Right lobe of liver (tissue), 4 donors: ENCODE data around the gene TNFSF15.

Source experiments
- CTCF ChIP-seq, 4 donors: fragments of 200-600 bp in 3 of 4; fragments of 450-650 bp in 1 of 4; IDR thresholded peaks; one replicate each; pipeline versions ENCODE4 v1.5.1 to v1.8.0; 2016 to 2022; ENCODE audit warnings: antibody characterized with exemption in 4 of 4, mild to moderate bottlenecking in 2 of 4
- POLR2A ChIP-seq: fragments of 450-650 bp; IDR thresholded peaks from one replicate; pipeline ENCODE4 v1.6.1; 2017; ENCODE audit warnings: antibody characterized with exemption, mild to moderate bottlenecking
- donor health status: DM: no; HTN: no; CAD: no.
- donor health status: DM: no; HTN: no; CAD: no.
- donor health status: DM: no; HTN: yes; CAD: no.

DNA sequence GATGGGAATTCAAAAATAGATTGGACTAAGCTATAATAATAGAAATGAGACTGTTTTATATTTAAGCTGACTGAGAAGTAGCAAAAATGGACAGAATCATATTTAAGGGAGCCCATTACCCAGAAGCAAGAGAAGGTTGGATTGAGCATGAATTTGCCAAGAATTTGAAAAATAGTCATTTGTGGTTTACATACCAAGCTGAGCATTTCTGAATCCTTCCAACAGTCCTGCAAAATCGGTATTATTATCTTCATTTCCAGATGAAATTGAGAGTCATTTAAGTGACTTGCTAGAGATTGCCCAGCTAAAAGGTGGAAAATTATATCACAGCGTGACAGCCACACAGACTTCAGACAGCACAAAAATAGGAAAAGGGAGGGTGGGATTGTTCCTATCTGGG is 48.4 kb downstream of the TNFSF15 start:
- TF ChIP-seq CTCF (IDR thresholded peaks at IDR 0.05) (no peak), POLR2A (no peak)
